NOMO-1 treated with dmso at 0.1 percent for 144 hours (cell line): ENCODE measurements around the gene SPPL2C.

Source experiments
- DNase-seq: peaks from one replicate; lab custom pipeline; 2025; ENCODE audit not compliant: unreplicated experiment; lab: John Stamatoyannopoulos, UW

SPPL2C gene

DNA sequence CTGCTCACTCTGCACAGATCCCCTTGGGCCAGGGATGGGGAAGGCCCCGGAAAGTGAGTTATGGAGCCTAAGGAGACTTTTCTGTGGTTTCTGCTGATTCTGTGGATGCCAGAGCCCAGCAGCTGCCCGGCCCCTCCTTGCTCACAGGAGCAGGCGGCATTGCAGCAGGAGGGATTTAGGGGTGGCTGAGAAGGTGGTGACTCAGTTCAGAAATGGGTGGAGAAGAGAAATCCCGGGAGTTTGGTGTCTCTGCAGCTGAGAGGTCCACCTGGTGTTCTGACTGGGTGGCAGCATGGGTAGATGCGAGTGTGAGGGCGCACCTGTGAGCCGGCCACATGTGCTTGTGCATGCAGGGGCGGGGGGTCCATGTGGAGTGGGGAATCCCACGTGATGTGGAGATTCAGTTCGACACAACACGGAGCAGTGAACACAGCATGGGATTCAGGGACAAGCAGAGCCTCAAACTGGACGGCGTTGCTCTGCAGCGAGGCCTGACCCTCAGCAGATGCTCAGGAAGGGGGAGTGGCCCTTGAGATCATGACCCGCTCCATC is 16.0 kb upstream of the SPPL2C start:
- DNase-seq = no peak

DNA sequence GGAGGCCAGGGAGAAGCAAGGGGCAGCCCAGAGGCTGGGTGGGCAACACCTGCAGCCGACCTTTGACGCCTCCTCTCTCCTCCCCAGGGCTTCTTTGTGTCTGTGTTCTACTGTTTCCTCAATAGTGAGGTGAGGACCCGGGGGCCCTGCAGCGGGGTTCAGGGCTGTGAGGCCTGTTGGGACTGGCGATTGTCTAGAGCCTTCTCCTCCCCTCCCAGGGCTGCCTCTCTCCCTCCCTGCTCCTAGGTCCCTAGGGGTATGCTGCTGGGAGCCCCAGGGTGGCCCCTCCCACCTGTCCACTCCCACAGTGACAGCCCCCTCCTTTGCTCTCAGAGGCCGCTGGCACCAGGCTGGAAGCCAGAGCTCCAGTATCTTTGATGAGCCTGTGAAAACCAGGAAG is 10.8 kb upstream of the SPPL2C start:
- no peak for DNase-seq

DNA sequence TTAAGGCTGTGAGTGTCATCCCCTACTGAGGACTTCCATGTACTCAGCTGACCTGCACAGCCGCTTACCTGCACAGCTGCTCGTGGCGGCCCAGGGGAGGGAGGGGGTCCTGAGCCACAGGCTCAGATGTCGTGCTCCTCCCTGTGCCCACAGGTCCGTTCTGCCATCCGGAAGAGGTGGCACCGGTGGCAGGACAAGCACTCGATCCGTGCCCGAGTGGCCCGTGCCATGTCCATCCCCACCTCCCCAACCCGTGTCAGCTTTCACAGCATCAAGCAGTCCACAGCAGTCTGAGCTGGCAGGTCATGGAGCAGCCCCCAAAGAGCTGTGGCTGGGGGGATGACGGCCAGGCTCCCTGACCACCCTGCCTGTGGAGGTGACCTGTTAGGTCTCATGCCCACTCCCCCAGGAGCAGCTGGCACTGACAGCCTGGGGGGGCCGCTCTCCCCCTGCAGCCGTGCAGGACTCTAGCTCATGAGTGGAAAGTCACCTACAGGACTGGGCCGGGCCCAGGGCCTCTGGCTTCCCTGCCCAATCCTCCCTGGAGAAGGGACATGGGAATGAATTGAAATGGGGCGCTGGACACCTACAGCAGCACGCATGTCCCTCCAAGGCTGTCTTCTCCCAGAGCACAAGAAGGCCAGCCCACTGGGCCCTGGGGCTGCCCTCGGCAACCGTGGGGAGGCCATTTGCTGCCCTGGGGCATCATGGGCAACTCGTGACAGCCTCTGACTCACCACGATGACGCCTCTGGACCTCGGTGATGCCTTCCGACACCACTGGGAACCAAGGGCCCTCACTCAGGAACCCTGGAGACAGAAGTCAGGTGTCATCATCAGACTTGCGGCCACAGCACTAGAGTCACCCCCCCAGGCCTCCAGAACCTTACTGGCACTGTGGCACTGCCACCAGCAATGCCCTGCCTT is 9.9 kb upstream of the SPPL2C start:
- no peak for DNase-seq

DNA sequence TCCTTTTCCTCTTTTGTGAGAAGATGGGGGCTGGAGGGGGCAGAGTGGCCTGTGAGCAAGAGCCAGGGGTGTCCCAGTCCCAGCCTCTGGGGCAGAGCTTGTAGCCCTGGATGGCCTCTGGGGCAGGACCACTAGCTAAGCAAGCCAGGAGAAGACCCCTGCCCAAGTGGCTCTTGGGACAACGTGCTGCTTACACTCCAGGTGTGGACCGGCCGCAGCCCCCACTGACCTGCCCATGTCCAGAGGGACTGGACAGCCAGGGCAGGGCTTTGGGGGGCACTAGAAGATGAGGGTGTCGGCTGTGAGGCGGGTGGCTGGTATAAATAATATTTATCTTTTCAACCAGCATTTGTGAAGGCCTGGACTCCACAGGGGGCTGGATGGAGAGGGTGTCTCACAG is 9.2 kb upstream of the SPPL2C start:
- DNase-seq = no peak

DNA sequence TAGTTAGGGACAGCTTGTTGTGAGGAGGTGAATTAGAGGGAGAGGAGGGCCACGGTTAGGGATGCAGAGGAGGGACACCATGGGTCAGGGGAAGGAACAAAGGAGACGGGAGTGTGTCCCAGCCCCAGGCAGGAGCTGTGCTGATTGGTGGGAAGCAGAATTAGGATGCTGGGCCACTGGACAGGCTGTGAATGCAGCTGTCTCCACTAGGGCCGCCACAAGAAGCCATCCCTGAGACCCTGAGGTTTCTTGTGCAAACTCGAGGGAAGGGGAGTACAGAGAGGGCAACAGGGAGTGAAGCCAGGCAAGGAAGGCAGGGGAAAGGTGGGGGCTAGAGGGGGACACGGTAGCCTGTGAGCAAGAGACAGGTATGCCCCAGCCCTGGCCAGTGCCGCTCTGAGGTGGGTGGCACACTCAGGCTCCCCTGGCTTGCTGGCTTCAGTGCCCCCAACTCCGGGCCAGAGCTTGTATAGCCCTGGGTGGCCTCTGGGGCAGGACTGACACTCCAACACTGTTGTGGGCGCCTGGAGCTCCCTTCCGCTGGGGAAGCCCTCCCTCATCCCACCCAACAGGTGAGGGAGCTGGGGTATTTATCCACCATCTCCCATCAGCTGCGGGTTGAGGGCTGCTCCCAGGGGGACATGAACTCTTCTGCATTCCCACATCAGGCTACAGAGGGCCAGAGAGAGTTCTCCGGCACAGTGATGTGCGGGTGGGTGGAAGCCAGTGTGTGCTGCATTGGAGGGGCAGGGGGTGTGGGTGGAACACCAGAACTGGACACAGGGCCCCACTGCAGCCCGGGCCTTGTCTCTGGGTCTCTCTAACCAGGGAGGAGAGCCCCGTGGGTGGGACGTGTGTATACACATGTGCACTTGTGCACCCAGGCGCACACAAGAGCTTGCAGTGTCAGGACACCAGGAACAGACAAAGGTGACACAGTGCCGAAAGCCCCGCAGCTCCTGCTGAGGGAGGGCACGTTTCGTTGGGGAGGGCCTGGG is 8.3 kb upstream of the SPPL2C start:
- DNase-seq = no peak

DNA sequence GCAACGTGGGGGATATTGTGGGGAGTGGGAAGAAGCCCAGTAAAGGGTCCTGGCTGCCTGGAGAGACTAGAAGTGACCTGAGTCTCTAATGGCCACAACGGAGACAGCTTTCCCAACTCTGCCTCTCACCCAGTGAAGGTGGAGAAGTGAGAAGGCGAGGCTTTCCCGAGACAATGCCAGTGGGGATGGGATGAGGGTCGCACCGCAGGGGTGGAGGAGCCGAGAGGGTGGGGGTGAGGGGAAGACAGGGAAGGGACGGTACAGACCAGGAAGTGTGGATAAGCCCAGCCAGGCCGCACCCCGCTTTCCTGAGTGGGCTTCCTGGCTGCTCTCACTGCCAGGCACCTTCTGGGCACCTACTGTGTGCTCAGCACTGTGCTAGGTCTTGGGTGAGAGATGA is 7.5 kb upstream of the SPPL2C start:
- no peak for DNase-seq

DNA sequence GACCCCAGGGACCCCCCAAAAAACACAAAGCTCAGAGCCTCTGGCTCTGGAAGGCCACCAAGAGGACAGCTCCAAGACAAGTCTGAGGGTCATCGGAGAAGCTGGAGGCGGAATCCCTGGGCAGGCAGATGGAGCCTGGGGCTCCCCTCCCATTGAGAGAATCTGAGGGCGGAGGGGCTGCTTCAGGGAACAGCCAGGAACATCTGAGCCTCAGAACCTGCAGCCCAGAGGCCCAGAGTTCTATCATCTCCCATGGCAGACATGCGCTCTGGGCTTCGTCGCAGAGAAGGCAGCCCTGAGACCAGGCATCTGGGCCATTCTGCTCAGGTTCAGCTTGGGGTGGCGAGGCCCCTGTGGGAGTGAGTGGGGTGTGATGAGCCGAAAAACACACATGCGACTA is 7.1 kb upstream of the SPPL2C start:
- DNase-seq = no peak

DNA sequence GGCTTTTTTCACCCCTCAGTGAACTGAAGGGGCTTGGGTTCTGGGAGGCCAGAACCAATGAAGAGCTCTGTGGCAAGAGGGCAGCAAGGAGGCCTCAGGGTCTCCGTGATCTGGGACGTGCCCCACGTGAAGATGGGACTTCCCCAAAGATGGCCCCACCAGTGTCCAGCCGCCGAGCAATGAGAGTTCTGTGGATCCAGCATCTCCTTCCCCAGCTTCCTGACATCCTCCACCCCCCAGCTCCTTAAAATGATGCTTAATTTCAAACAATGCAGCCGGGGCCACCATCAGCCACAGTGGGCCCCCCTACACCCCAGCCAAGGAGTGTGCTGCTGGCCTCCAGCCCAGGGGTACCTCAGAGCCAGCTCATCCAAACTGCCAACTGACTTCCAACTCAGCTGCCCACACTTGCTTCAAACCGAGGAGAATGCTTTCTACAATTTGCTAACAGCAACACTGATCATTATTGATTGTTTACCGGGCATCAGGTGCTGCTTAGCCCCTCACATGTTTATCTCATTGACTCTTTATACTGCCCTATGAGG is 5.9 kb upstream of the SPPL2C start:
- no peak for DNase-seq

DNA sequence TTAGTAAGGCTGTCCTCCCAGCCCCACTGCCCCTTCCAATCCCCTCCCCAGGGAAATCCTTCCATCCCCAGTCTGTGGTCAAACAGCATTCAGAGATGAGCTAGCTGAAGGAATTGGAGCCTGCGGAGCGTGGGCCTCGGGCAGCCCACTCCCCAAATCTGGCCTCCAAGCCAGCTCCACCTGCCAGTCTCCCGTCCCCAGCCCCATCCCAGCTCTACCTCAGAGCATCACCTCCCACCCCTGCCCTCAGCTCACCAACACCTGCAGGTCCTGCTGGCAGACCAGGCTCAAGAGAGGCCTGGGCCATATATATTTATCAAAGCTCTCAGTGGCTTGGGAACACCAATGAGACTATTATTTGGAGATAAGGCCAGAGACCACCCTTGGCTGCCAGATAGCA is 5.2 kb upstream of the SPPL2C start:
- no peak for DNase-seq

DNA sequence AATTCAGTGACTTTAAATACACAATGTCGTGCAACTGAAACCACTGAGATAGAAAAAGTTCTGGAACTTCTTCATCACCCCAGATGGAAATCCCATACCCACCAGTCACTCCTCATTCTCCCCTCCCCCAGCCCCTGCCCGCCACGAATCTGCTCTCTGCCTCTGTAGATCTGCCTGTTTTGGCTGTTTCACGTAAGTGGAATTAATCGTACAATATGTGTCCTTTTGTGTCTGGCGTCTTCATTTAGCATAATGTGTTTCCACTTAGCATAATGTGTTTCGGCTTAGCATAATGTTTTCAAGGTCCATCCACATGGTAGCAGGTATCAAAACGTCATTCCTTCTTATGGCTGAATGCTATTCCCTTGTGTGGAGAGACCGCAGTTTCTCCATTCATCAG is 3.5 kb upstream of the SPPL2C start:
- no peak for DNase-seq

DNA sequence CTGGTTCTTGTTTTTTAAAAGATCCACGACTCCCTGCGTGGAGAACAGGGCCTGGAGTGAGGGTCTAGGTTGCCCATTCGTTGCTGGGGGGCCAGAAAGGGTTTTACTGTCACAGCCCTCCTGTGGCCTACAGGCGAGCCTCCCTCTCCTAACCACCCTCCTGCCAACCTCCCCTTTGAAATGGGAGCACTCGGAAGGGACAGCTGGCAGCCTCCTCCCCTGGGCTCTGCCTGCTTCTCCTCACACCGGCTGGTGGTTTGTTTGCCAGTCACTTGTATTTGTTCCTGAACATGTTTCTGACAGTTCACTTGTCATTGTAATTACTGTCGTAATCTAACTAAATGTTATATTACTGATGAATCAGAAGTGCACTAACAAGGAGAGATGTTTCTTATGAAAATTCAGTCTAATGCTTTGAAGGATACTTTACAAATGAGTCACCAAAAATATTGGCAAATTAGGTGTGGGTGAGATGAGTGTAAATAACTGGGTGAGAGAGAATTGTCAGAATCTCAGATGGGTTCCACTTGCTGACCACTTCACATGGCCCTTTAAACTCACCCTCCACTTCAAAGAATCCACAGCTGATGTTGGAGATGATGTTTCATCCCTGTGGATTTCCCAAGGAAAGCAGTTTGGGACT is 2.7 kb upstream of the SPPL2C start:
- no peak for DNase-seq

DNA sequence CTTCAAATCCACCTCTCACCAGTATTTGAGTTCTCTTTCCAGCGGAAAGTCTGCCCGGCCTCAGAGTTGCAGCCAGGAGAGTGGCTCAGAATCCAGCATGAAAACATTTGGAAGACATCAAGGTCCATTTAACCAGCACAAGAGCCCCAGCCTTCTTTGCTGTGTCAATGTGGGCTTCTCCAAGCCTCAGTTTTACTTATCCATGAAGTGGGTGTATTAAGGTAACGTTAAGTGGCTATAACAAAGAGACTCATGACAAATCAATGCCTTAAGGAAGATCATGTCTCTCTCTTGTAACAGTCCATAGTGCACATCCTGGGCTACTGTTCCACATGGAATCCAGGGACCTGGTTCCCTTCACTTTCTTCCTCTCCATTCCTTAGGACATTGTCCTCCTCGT is 959 bp upstream of the SPPL2C start:
- no peak for DNase-seq

DNA sequence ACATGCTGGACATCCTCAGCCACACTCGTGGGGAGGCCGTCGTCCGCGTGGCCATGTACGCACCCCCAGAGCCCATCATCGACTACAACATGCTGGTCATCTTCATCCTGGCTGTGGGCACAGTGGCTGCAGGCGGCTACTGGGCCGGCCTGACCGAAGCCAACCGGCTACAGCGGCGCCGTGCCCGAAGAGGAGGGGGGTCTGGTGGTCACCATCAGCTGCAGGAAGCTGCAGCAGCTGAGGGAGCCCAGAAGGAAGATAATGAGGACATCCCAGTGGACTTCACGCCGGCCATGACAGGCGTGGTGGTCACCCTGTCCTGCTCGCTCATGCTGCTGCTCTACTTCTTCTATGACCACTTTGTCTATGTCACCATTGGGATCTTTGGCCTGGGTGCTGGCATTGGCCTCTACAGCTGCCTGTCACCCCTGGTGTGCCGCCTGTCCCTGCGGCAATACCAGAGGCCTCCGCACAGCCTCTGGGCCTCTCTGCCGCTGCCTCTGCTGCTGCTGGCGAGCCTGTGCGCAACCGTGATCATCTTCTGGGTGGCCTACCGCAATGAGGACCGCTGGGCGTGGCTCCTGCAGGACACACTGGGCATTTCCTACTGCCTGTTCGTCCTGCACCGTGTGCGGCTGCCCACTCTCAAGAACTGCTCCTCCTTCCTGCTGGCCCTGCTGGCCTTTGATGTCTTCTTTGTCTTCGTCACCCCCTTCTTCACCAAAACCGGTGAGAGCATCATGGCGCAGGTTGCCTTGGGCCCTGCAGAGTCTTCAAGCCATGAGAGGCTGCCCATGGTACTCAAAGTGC is 900 bp downstream of the SPPL2C start:
- no peak for DNase-seq

DNA sequence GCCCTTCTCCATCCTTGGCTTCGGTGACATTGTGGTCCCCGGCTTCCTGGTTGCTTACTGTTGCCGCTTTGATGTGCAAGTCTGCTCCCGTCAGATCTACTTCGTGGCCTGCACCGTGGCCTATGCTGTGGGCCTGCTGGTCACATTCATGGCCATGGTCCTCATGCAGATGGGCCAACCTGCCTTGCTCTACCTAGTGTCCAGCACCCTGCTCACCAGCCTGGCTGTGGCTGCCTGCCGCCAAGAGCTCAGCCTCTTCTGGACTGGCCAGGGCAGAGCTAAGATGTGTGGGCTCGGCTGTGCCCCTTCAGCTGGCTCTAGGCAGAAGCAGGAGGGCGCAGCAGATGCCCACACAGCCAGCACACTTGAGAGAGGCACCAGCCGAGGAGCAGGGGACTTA is 1.5 kb downstream of the SPPL2C start:
- no peak for DNase-seq

DNA sequence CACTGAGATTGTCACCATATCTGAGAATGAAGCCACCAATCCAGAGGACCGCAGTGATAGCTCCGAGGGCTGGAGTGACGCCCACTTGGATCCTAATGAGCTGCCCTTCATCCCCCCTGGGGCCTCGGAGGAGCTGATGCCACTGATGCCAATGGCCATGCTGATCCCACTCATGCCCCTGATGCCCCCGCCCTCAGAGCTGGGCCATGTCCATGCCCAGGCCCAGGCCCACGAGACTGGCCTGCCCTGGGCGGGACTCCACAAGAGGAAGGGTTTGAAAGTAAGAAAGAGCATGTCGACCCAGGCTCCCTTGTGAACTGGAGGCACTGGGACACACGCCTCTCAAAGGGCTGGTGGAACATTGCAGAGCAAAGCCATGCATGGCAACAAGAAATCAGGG is 2.0 kb downstream of the SPPL2C start:
- no peak for DNase-seq

DNA sequence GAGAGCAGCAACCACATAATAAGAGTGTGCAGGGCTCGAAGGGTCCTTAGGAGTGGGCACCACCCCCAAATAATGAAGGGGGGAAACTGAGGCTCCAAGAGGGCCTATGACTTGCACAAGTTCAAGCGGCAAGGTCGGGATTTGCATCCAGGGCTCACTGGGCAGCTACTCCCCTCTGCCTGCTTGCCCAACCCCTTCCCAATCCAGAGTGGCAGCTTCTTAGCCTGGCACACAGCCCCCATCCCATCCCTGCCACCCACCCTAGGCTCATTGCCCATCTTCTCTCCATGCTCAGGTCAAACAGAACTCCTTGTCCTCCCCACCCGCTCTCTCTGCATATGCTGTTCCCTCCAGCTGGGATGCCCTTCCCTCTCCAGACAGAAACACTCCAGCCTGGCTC is 2.4 kb downstream of the SPPL2C start:
- no peak for DNase-seq

DNA sequence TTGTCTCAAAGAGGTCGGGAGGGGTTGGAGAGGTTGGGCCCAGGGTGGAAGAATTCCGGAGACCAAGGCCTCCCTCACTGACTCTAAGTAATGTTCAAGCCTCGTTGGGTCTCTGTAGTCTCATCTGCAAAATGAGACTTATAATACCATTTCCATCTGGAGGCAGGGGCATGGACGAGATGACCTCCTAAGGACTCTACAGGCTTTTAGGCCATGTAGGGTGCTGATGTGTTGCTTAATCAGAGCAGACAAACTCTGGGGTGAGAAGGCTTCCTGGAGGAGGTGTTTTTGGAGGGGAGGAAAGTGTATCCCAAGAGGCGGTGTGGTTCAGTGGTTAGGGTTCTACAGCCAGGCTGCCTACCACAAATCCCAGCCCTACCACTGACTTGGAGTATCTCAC is 3.1 kb downstream of the SPPL2C start:
- DNase-seq = no peak

DNA sequence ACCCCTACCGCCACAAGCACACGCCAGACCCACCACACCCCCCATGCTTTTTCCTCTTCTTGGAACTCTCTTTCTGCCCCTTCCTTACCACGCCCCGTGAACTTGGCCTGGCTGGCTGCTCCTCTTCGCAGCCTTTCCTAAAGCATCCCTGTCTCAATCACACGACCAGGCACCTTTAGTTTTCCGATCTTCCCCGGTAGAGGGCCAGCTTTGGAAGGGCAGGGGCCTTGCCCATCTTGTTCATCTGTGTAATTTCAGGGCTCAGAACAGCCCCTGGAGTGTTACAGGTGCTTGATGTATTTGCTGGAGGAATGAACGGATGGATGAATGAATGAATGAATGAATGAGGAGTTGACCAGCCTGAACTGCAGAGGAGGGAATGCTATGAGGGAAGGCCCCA is 3.7 kb downstream of the SPPL2C start:
- no peak for DNase-seq

DNA sequence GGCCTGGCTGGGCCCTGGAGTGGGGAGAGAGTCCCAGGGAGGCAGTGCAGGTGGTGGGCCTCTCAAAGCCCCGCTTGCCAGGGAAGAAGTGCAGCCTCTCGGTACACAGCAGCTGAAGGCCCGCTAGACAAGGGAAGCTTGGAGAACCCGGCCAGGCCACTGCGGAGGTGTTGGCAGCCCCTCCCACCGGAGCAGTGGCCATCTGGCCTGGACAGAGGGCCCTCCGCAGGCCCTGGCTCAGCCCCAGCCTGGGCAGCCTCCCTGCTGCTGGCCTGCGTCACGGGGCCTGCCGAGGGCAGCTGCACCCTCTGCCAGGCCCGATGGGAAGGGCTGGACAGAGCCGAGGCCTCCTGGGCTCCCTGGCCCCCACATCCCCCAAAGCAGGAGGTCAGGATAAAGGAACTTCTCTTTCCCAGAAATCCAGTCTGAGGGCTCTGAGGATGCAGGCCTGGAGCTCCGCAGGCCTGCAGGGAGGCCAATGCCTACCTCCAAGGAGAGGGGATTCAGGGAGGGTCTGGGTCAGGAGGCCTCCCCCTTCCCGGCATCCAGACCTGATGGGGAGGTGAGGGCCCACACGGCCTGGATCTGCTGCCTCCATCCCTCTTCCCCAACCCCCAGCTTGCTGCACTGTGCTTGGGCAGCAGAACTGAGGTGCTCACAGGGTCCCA is 4.3 kb downstream of the SPPL2C start:
- DNase-seq = no peak
